SJCRH30 (cell line): Measurements from ENCODE around the gene ING3. TPM values are rescaled to one million over a fixed set of nuclear protein-coding genes. Genes with fewer than 3 reads are reported as not detected.

Source experiments
- DNase-seq, 2 experiments: peaks; one replicate each; pipeline ENCODE4 v3.0.0-alpha.2; 2015 to 2020
- H3K27ac ChIP-seq: fragments of 250-450 bp; sonication (Bioruptor Pico); 2 replicates; pipeline ENCODE4 v1.5.1; 2020; ENCODE audit warnings: mild to moderate bottlenecking, moderate library complexity
- H3K27me3 ChIP-seq: fragments of 250-450 bp; sonication (Bioruptor Pico); 2 replicates; pipeline ENCODE4 v1.5.1; 2020; ENCODE audit warnings: mild to moderate bottlenecking, moderate library complexity
- H3K36me3 ChIP-seq: fragments of 250-450 bp; sonication (Bioruptor Pico); 2 replicates; pipeline ENCODE4 v1.5.1; 2020; ENCODE audit warnings: mild to moderate bottlenecking, moderate library complexity
- H3K4me1 ChIP-seq: fragments of 250-450 bp; sonication (Bioruptor Pico); 2 replicates; pipeline ENCODE4 v1.5.1; 2020; ENCODE audit warnings: mild to moderate bottlenecking, moderate library complexity
- H3K4me3 ChIP-seq: fragments of 250-450 bp; sonication (Bioruptor Pico); 2 replicates; pipeline ENCODE4 v1.5.1; 2020; ENCODE audit warnings: mild to moderate bottlenecking, moderate library complexity
- H3K9me3 ChIP-seq: fragments of 250-450 bp; sonication (Bioruptor Pico); replicated peaks from 2 replicates; pipeline ENCODE4 v1.5.1; 2020; ENCODE audit warnings: mild to moderate bottlenecking, moderate library complexity
- total RNA-seq: library from RNA; depleted of rRNA; stranded (reverse); fragments of >200 nt; shearing (Covaris generic); gene quantifications from 2 replicates; pipeline ENCODE4 v1.2.3, GENCODE V29; 2014

ING3 gene
- total RNA-seq, 1 experiment from 2014 or later: 40.1 TPM

DNA sequence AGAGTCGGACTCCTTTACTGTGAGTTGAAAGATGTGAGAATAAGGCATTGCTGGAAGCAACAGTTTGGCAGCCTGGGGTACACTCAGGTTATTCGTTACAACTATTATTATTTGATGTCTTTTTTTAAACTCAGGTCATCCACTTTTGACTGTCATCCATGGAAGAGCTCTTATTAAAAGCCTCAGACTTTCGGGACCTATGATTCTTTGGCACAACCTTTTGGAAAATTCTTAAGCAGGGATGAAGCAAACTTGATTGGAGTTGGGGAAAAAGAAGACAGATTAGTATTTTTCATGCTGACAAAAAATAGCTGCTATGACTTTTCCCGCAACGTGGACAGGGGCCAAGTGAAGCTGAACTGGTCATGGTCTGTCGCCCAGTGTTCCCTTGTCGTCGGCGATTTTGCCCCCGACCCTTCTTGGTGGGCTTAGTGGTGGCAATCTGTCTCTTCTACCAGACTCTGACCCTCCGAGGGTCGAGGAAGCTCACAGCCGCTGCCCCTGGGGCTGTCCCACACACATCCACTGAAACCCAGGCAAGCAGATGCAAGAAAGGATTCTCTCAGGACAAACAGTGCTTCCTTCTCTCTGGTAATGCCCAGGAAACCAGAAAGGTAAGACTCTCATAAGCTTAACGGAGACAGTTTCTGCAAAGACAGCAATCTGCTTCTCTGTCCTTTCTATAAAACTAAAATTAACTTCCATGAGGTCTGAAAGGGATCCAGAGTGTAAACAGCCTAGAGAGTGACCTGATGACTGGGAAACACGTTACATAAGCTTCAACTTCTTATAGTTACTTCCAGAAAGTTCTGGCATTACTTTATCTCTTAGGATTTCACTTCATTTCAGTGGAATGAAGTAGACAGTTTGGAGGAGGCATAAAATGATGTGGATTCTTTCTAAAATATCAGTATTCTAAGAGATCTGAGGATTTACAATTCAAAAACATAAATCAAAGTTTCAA, 39.0 kb downstream of the ING3 start:
- no peaks in the 10 kb centered on the region for H3K27me3 ChIP-seq

DNA sequence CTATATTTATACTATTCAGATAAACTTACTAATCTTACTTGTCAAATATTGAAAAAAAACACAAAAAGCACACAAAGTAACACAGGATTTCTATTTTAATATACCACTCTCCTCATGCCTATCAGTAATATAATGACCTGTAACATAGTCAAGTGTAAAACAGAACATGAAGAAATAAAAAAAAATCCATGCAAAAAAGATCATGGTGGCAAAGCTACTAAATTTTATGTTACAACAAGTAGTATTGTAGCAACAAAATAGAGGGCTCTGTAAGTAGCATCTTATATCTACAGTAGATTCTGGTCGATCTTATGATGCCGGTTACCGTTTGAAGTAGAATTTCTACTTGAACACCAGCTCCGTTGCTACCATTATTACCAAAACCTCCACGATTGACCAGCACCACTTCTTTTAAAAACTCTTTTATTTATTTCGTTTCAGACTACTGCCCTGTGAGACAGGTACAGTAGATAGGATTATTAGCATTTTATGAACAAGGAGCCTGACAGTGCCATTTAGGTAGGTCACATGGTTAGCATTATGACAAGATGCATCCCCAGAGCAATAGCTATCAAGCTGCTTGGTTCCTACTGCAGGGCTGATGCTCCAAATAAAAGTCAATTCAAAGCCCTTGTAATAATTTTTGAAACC, 40.0 kb downstream of the ING3 start:
- 0 out of 2 replicates have a peak, but pooled peaks cover 8% of the 10 kb centered on the region for H3K4me1 ChIP-seq
- H3K9me3 ChIP-seq: no peaks in the 10 kb centered on the region
- H3K27ac ChIP-seq: no peak overlapping the region
- H3K27me3 ChIP-seq: no peaks in the 10 kb centered on the region
- H3K4me3 ChIP-seq: peak overlapping the region; percentile 60
- H3K36me3 ChIP-seq: no peaks in the 10 kb centered on the region
- no peak for DNase-seq

More for the DNA sequence above, 39.0 kb downstream of the ING3 start:
- Histone ChIP-seq H3K4me1 (0 out of 2 replicates have a peak, but pooled peaks cover 8% of the 10 kb centered on the region), H3K36me3 (no peaks in the 10 kb centered on the region), H3K9me3 (no peaks in the 10 kb centered on the region), H3K27ac (peak overlapping the region; percentile 2; the same call in 1 of the 2 replicates), H3K4me3 (peak overlapping the region; percentile 60)
- DNase-seq: peak; percentile 22 to 51

DNA sequence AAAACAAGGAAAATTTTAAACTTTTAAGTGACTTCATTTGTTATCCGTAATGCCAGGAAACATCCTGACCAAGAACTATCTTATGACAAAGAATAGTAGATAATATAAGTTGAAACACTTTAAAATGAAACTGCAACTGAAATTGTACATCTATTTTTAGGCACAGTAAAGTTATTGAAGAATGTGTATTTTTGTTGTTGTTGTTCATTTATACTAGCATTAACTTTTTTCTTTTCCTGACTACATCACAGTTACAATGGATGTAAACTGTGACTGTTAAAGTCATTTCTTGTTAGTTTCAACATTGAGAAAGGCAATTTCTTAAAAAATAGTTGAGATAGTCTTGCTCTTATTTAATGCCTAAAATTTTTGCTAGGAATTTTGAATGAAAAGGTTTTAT, 40.6 kb downstream of the ING3 start:
- Histone ChIP-seq H3K4me3 (peak overlapping the region; percentile 24), H3K27me3 (no peaks in the 10 kb centered on the region), H3K27ac (no peak overlapping the region), H3K9me3 (no peaks in the 10 kb centered on the region), H3K4me1 (peaks cover 8% of the 10 kb centered on the region; the same call in 1 of the 2 replicates), H3K36me3 (no peaks in the 10 kb centered on the region)
- DNase-seq: no peak

DNA sequence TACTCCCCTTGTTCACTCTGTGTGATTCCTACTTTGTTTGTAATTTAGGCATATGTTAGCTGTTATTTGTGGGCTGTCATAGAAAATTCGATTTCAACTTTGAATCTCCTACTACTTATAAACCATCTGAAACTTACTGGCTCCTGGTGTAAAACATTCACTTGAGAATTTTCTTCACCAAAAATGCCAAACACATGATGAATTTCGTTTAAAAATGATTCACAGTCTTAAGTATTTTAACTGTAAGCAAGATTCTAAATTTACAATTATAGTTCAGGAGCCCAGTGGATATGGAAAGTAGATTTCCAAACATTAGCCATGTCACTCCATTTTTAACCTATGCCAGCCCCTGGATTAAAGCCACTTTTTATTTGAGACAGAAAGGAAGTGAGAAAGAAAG, 41.0 kb downstream of the ING3 start:
- H3K27ac ChIP-seq: no peak overlapping the region
- H3K36me3 ChIP-seq: no peaks in the 10 kb centered on the region
- H3K9me3 ChIP-seq: no peaks in the 10 kb centered on the region
- no peak for DNase-seq
- H3K27me3 ChIP-seq: no peaks in the 10 kb centered on the region
- peaks cover 13% of the 10 kb centered on the region; the same call in 1 of the 2 replicates for H3K4me1 ChIP-seq
- H3K4me3 ChIP-seq: peak overlapping the region; percentile 24

DNA sequence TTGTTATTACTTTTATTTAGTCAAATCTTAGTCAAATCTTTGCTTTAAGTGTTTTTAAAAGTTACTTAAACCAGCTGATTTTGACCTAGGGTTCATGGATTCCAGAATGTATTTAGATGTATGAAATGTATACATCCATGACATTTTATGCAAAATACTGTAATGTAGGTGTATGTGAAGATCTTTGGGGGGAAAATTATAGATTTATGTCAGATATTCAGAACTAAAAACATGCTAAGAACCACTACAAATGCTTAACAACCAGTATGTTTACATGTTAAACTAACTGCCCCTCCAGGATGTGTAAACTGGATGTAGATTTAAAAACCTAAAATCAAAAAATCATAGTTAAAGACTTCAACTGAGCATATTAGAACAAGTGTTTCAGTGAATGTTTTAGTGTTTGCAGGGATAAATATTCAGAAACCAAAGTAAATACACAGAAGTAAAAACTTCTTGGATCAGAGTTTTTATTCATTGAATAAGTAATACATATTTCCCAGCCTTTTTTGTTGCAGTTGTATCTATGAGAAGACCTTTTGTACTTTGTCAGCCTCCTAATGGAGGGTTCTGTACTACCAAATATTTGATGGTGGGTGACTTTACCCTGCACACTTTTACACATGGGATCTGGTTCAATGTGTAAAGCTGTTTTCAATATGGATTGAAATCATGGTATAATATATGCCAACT, 41.8 kb downstream of the ING3 start:
- peaks cover 14% of the 10 kb centered on the region; the same call in 1 of the 2 replicates for H3K4me1 ChIP-seq
- H3K27me3 ChIP-seq: no peaks in the 10 kb centered on the region
- no peak for DNase-seq
- no peak overlapping the region for H3K4me3 ChIP-seq
- no peaks in the 10 kb centered on the region for H3K9me3 ChIP-seq
- no peaks in the 10 kb centered on the region for H3K36me3 ChIP-seq
- no peak overlapping the region for H3K27ac ChIP-seq

DNA sequence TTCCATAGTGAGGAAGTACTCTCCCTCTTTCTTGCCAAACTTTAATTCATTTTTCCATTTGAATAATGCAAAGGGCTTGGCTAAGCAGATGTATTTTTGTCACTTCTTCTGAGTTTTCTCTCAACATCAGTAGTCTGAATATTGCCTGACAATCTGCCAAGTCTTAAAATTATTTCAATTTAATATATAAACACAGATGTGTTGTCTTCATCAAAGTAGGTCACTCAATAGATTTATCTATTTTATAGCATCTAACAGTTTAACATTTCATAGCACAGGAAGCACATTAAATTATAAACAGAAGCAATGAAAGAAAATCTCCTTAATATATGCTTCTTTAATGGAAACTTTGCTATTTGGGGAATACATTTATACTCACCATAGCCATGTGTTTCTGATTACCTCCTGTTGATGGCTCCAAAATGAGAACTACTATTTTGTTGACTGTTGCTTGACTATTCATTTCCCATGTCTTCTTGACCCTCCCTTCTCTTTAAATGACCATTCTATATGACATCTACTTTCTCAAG, 42.5 kb downstream of the ING3 start:
- no peak overlapping the region for H3K27ac ChIP-seq
- no peaks in the 10 kb centered on the region for H3K36me3 ChIP-seq
- H3K9me3 ChIP-seq: no peaks in the 10 kb centered on the region
- H3K4me3 ChIP-seq: no peak overlapping the region
- peaks cover 14% of the 10 kb centered on the region; the same call in 1 of the 2 replicates for H3K4me1 ChIP-seq
- DNase-seq: no peak
- no peaks in the 10 kb centered on the region for H3K27me3 ChIP-seq

DNA sequence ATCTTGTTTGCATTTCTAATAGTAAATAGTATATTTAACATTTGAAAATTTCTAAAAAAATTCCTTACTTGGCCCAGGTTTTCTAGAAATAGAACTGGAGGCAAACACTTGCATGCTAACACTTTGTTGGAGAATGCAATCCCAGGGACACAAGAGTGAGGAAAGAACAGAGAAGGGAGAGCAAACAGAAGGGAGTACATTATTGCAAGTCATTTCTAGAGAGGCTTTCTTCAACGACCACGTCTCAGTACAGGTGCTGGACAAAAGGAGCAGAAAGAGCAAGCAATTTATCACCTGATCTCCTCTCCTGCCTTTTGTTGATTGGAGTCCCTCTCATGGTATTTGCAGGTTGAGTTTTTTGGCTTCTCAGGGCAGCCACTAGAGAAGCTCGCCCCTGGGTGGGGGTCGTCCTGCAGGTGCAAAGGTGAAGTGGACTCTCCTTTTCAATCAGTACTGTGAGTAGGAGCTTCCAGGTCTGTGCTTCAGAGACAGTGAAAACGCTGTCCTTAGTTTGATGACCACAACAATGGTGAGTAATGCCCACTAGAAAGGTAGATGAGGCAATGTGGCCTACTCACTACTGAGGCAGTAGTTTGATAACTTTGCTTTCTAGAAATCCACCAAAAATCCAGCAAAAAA, 43.1 kb downstream of the ING3 start:
- Histone ChIP-seq H3K4me1 (peaks cover 14% of the 10 kb centered on the region; the same call in 1 of the 2 replicates), H3K27ac (no peak overlapping the region), H3K9me3 (no peaks in the 10 kb centered on the region), H3K36me3 (no peaks in the 10 kb centered on the region), H3K4me3 (no peak overlapping the region), H3K27me3 (no peaks in the 10 kb centered on the region)
- DNase-seq: no peak

DNA sequence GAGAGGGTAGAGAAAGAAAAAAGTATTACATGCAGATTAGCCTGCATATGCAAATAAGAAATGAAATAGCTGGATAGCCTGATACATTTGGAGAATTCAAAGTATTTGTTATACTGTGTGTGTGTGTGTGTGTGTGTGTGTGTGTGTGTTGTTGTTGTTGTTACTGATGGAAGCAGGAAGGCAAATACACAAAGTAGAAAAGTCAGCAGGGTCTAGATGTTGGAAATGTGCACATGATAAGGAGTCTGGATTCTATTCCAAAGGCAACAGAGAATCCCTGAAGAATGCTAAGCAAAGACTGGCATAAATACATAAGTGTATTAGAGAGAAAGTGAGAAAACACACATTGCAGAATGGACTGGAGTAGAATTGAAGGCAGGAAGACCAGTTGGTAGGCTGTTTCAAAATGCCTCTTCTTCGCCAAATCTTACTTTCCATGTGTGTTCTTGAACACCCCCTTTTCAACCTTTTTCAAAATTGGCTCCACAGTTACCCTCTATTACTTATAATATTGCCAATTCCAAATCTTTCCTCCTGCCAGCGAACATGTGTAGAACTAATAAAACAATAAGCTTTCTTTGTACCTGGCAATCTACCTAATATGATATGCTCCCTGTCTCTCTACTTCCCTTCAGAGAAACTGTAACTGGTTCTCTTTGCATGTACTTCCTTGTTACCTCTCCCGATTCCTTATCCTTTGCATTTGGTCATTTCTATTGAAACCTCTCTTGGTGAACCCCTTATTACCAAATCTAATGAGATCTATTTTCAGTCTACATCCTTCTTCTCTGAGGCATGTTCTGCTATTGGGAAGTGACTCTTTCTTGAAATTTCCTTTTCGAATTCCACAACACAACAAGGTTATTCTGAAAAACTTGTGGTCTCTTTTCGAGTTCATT, 44.2 kb downstream of the ING3 start:
- no peaks in the 10 kb centered on the region for H3K36me3 ChIP-seq
- H3K27me3 ChIP-seq: no peaks in the 10 kb centered on the region
- H3K4me1 ChIP-seq: peaks cover 18% of the 10 kb centered on the region
- DNase-seq: no peak
- H3K9me3 ChIP-seq: no peaks in the 10 kb centered on the region
- no peak overlapping the region for H3K27ac ChIP-seq
- no peak overlapping the region for H3K4me3 ChIP-seq

DNA sequence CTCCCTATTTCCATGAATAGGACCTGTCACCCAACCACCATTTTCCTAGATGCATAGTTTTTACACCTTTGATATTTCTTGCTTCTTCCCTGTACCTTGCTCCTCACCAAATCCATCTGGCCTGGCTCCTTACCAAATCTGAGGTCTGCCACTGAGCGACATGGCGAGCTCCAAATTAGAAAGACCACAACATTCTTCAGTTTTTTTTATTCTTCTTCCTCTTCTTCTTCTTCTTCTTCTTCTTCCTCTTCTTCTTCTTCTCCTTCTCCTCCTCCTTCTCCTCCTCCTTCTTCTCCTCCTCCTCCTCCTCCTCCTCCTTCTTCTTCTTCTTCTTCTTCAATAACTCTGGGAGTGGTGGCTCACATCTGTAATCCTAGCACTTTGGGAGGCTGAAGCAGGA, 45.1 kb downstream of the ING3 start:
- no peak overlapping the region for H3K27ac ChIP-seq
- no peaks in the 10 kb centered on the region for H3K36me3 ChIP-seq
- no peaks in the 10 kb centered on the region for H3K27me3 ChIP-seq
- no peak for DNase-seq
- no peaks in the 10 kb centered on the region for H3K9me3 ChIP-seq
- peaks cover 23% of the 10 kb centered on the region for H3K4me1 ChIP-seq
- no peak overlapping the region for H3K4me3 ChIP-seq

DNA sequence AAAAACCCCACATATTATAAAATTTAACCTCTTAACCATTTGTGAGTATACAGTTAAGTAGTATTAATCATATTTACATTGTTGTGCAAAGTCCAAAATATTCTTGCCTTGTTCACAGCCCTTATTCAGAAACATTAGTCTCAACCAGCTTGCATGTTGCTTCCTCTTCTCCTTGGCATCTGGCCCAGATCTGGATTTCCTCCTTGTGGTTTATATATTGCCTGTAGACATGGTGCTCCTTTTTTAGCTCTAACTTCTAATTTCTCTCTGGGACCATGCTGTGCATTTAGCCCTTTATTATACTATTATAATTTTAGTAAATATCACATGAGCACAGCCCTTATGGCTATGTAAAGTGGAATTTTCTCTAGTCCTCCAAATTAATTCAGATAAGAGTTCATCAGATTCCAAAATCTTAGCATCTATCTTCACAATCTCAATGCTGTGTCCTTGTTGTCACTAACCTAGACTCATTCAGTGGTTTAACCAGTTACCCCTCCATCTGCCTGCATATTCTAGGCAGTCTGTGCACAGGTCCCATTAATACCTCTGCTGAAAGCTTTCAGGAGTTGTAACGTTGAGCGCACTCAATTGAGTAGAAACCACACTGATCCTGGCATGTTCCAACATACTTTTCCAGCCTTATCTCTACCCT, 45.9 kb downstream of the ING3 start:
- H3K4me1 ChIP-seq: peaks cover 22% of the 10 kb centered on the region

DNA sequence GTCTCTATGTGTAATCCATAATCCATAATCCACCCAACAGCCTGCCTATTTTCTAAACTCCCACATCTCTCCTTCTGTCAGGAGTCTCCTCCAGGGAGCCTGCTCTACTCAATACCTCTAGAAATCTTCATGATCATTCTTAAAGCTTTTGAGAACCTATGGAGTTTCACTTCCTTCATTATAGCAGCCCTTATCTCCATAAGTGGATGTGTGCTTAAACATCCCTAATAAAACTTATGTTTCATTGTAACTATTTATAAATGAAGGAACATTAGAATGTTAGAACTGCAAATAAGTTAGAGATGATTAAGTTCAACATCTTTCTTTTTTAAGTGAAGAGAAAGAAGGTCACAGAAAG, 46.4 kb downstream of the ING3 start:
- Histone ChIP-seq H3K36me3 (no peaks in the 10 kb centered on the region), H3K9me3 (no peaks in the 10 kb centered on the region), H3K27ac (no peak overlapping the region), H3K27me3 (no peaks in the 10 kb centered on the region), H3K4me1 (peaks cover 20% of the 10 kb centered on the region), H3K4me3 (no peak overlapping the region)
- DNase-seq: no peak

More for the DNA sequence above, 45.9 kb downstream of the ING3 start:
- no peaks in the 10 kb centered on the region for H3K9me3 ChIP-seq
- no peaks in the 10 kb centered on the region for H3K36me3 ChIP-seq
- no peak overlapping the region for H3K4me3 ChIP-seq
- peak; percentile 75 to 88 for DNase-seq
- no peaks in the 10 kb centered on the region for H3K27me3 ChIP-seq
- no peak overlapping the region for H3K27ac ChIP-seq

DNA sequence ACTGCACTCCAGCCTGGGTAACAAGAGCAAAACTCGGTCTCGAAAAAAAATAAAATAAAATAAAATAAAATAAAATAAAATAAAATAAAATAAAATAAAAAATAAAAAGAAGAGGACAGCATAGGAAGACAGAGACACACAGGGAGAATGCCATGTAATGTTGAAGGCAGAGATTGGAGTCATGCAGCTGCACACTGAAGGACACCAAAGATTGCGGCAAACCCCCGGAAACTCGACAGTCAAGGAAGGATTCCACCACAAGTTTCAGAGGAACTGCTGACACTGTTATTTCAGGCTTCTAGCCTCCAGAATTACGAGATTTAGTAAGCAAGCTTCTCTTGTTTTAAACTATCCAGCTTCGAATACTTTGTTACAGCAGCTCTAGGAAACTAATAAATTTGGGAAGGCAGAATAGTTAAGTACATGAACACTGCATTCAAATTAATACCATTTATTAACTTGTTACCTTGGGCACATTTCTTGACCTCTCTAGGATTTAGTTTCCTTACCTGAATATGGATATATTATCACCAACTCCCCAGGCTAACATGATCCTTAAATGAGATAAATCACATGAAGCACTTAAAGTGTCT, 47.4 kb downstream of the ING3 start:
- Histone ChIP-seq H3K36me3 (no peaks in the 10 kb centered on the region), H3K9me3 (no peaks in the 10 kb centered on the region), H3K4me1 (peaks cover 22% of the 10 kb centered on the region), H3K27me3 (no peaks in the 10 kb centered on the region), H3K4me3 (no peak overlapping the region), H3K27ac (no peak overlapping the region)
- no peak for DNase-seq

DNA sequence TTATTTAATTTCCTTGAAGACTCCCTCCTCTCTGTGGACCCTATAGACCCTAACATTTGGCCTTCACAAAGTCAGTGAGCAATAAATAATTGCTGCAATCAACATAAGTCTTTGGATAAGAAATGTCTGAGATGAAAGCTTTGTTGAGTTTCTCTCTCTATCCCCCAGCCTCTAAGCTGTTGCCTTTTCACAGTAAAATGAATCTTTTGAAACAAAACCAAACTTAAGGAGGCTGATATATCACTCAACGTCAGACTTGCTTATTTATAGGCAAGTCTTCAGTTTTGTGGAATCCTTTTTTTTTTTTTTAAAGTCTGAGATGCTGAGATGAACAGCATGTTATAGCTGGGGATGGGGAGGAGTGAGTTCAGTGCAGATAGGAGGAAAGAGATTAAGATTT, 47.9 kb downstream of the ING3 start:
- Histone ChIP-seq H3K9me3 (no peaks in the 10 kb centered on the region), H3K4me1 (peaks cover 22% of the 10 kb centered on the region), H3K4me3 (no peak overlapping the region), H3K27ac (no peak overlapping the region), H3K36me3 (no peaks in the 10 kb centered on the region), H3K27me3 (no peaks in the 10 kb centered on the region)
- DNase-seq: no peak
